Spinal cord (tissue), 10 donors: Measurements from ENCODE around the gene BCAT1. TPM values are rescaled to one million over a fixed set of nuclear protein-coding genes. Genes with fewer than 3 reads are reported as not detected.
"Not testable (repeated sequence)": the region's sequence is repeated elsewhere in the genome, so short reads cannot be mapped to it uniquely, and the experiment has no call there.

ENCODE experiments used
- DNase-seq, 6 donors: peaks; one replicate each; pipeline versions ENCODE4 v3.0.0 to v3.0.0-alpha.2; 2013 to 2015; ENCODE audit warnings: low spot score in 6 of 6, low read depth in 4 of 6
- H3K27ac ChIP-seq: one replicate; pipeline ENCODE4 v1.5.1; 2013; ENCODE audit warnings: low read depth, low read length, control low read depth
- H3K27me3 ChIP-seq: one replicate; pipeline ENCODE4 v1.6.1; 2013; ENCODE audit warnings: low read length; ENCODE audit not compliant: control insufficient read depth, insufficient read depth
- H3K36me3 ChIP-seq: one replicate; pipeline ENCODE4 v1.6.1; 2013; ENCODE audit warnings: low read length; ENCODE audit not compliant: control insufficient read depth, insufficient read depth
- H3K4me1 ChIP-seq: one replicate; pipeline ENCODE4 v1.6.1; 2013; ENCODE audit warnings: low read length; ENCODE audit not compliant: control insufficient read depth, insufficient read depth
- H3K4me3 ChIP-seq: one replicate; pipeline ENCODE4 v1.5.1; 2013; ENCODE audit warnings: low read depth, low read length, control low read depth
- H3K9me3 ChIP-seq: one replicate; pipeline ENCODE4 v1.6.1; 2013; ENCODE audit warnings: low read length; ENCODE audit not compliant: control insufficient read depth, insufficient read depth
- WGBS: methylation state at CpG from one replicate; pipeline ENCODE4 v1.1.5; 2013; ENCODE audit warnings: missing lambda C conversion rate; ENCODE audit not compliant: insufficient coverage; 5-methylcytosine and 5-hydroxymethylcytosine counted together
- polyA plus RNA-seq, 2 donors: library from polyadenylated mRNA; unstranded; fragments of 120-200 nt; gene quantifications; one replicate each; pipeline ENCODE4 v1.2.1, GENCODE V29; 2013; ENCODE audit not compliant: insufficient read length in 2 of 2
- total RNA-seq, 2 donors: library from RNA; depleted of rRNA in 1 of 2; stranded (reverse); fragments of 120-200 nt in 1 of 2; fragments of >200 nt in 1 of 2; gene quantifications; one replicate each; pipeline versions ENCODE4 v1.2.3 to v1.2.4, GENCODE V29; 2013 to 2014
- donor health status: healthy.

BCAT1 gene
- total and polyA plus RNA-seq, 4 donors: 15.6 to 51.6 (median 29.1) TPM

GRCh38 chr12:24933694-24934407, 15.1 kb downstream of the BCAT1 start:
- 79% methylated on average over 5 of the region's 10 CpGs for WGBS
- Histone ChIP-seq H3K4me1 (no peaks in the 10 kb centered on the region), H3K36me3 (no peaks in the 10 kb centered on the region), H3K9me3 (no peaks in the 10 kb centered on the region), H3K27me3 (no peaks in the 10 kb centered on the region), H3K4me3 (no peak overlapping the region), H3K27ac (no peak overlapping the region)
- DNase-seq: no peak

- no peak overlapping the region for H3K27ac ChIP-seq
- H3K36me3 ChIP-seq: no peaks in the 10 kb centered on the region
- H3K9me3 ChIP-seq: no peaks in the 10 kb centered on the region
- no peak for DNase-seq
- H3K27me3 ChIP-seq: no peaks in the 10 kb centered on the region
- H3K4me1 ChIP-seq: no peaks in the 10 kb centered on the region
- no peak overlapping the region for H3K4me3 ChIP-seq
- 61% methylated on average over 3 of the region's 4 CpGs for WGBS
These were observed 17.1 kb downstream of the BCAT1 start for GRCh38 chr12:24931666-24932405.

- 50% methylated on average over 1 of the region's 2 CpGs for WGBS
- H3K27ac ChIP-seq: no peak overlapping the region
- no peaks in the 10 kb centered on the region for H3K27me3 ChIP-seq
These were observed 18.9 kb downstream of the BCAT1 start for GRCh38 chr12:24929953-24930352.

GRCh38 chr12:24928533-24929306, 20.2 kb downstream of the BCAT1 start:
- H3K4me1 ChIP-seq, H3K4me3 ChIP-seq, H3K27ac ChIP-seq, H3K27me3 ChIP-seq, H3K36me3 ChIP-seq, H3K9me3 ChIP-seq, DNase-seq: not testable (repeated sequence)
- WGBS: 84% methylated on average over 6 of the region's 13 CpGs

More at GRCh38 chr12:24929953-24930352, 18.9 kb downstream of the BCAT1 start:
- Histone ChIP-seq H3K36me3 (no peaks in the 10 kb centered on the region), H3K9me3 (no peaks in the 10 kb centered on the region), H3K4me1 (no peaks in the 10 kb centered on the region), H3K4me3 (no peak overlapping the region)
- no peak for DNase-seq

GRCh38 chr12:24928131-24928530, 20.8 kb downstream of the BCAT1 start:
- H3K9me3 ChIP-seq: no peaks in the 10 kb centered on the region
- 100% methylated on average over 1 of the region's 2 CpGs for WGBS
- no peak overlapping the region for H3K4me3 ChIP-seq
- no peaks in the 10 kb centered on the region for H3K4me1 ChIP-seq
- H3K27ac ChIP-seq: no peak overlapping the region
- DNase-seq: no peak
- no peaks in the 10 kb centered on the region for H3K27me3 ChIP-seq
- no peaks in the 10 kb centered on the region for H3K36me3 ChIP-seq

GRCh38 chr12:24926080-24926479, 22.8 kb downstream of the BCAT1 start:
- not testable (repeated sequence) for H3K4me3 ChIP-seq, H3K36me3 ChIP-seq
- 87% methylated on average over 8 of the region's 24 CpGs for WGBS

GRCh38 chr12:24922090-24922489, 26.8 kb downstream of the BCAT1 start:
- Histone ChIP-seq H3K27me3 (no peaks in the 10 kb centered on the region), H3K4me1 (no peaks in the 10 kb centered on the region), H3K27ac (no peak overlapping the region), H3K4me3 (no peak overlapping the region), H3K36me3 (no peaks in the 10 kb centered on the region), H3K9me3 (no peaks in the 10 kb centered on the region)
- no peak for DNase-seq
- 94% methylated on average over 4 of the region's 6 CpGs for WGBS

More at GRCh38 chr12:24926080-24926479, 22.8 kb downstream of the BCAT1 start:
- not testable (repeated sequence) for H3K4me1 ChIP-seq, DNase-seq, H3K9me3 ChIP-seq, H3K27me3 ChIP-seq, H3K27ac ChIP-seq

- Histone ChIP-seq H3K4me3 (no peak overlapping the region), H3K4me1 (no peaks in the 10 kb centered on the region), H3K36me3 (no peaks in the 10 kb centered on the region), H3K27ac (no peak overlapping the region), H3K27me3 (no peaks in the 10 kb centered on the region), H3K9me3 (no peaks in the 10 kb centered on the region)
- no peak for DNase-seq
- WGBS: 100% methylated on average over 1 of the region's 3 CpGs
These were observed 27.5 kb downstream of the BCAT1 start for GRCh38 chr12:24921251-24922038.

- Histone ChIP-seq H3K27ac (no peak overlapping the region), H3K27me3 (no peaks in the 10 kb centered on the region), H3K36me3 (no peaks in the 10 kb centered on the region), H3K4me1 (no peaks in the 10 kb centered on the region), H3K4me3 (no peak overlapping the region), H3K9me3 (no peaks in the 10 kb centered on the region)
- no peak for DNase-seq
- WGBS: no CpG with 5 or more reads among the region's 3 CpGs
These were observed 28.8 kb downstream of the BCAT1 start for GRCh38 chr12:24920141-24920540.
